Gastrocnemius medialis (tissue), 4 donors: ENCODE results near the gene ATP6V0E2. TPM values are rescaled to one million over a fixed set of nuclear protein-coding genes. Genes with fewer than 3 reads are reported as not detected.

Source experiments
- ATAC-seq, 2 donors: fragments of 150-250 bp; one replicate each; pipeline ENCODE4 v1.9.1; 2016
- DNase-seq, 2 donors: peaks; one replicate each; pipeline ENCODE4 v3.0.0-alpha.2; 2019
- H3K27ac ChIP-seq, 4 donors: fragments of 200-600 bp; sonication (generic); 1 replicate in 1 of 4; 2 replicates in 3 of 4; pipeline ENCODE4 v1.5.1; 2016 to 2018; ENCODE audit warnings: mild to moderate bottlenecking in 2 of 4, moderate library complexity in 1 of 4
- H3K27me3 ChIP-seq, 3 donors: fragments of 200-600 bp; sonication (generic) in 2 of 3; 1 replicate in 1 of 3; 2 replicates in 2 of 3; pipeline versions ENCODE4 v1.5.1 to v1.6.0; 2016 to 2019; ENCODE audit warnings: mild to moderate bottlenecking in 1 of 3, moderate library complexity in 1 of 3
- H3K36me3 ChIP-seq, 2 donors: fragments of 200-600 bp; sonication (generic) in 1 of 2; one replicate each; pipeline ENCODE4 v1.5.1; 2017 to 2018
- H3K4me1 ChIP-seq, 2 donors: fragments of 200-600 bp; sonication (generic) in 1 of 2; one replicate each; pipeline ENCODE4 v1.5.1; 2016 to 2017; ENCODE audit warnings: mild to moderate bottlenecking in 2 of 2
- H3K4me3 ChIP-seq, 4 donors: fragments of 200-600 bp; sonication (generic) in 3 of 4; 1 replicate in 1 of 4; 2 replicates in 3 of 4; pipeline ENCODE4 v1.5.1; 2016 to 2019; ENCODE audit warnings: mild to moderate bottlenecking in 2 of 4
- H3K9me3 ChIP-seq, 3 donors: fragments of 200-600 bp; sonication (generic) in 2 of 3; 1 replicate in 1 of 3; 2 replicates in 2 of 3; pipeline ENCODE4 v1.5.1; 2016 to 2019
- POLR2A ChIP-seq, 2 donors: fragments of 450-650 bp; IDR thresholded peaks; one replicate each; pipeline ENCODE4 v1.6.1; 2017; ENCODE audit warnings: antibody characterized with exemption in 2 of 2, mild to moderate bottlenecking in 2 of 2, moderate library complexity in 2 of 2
- in situ Hi-C, 4 donors: fragments of 200-750 bp; cut with MboI; loops; one replicate each; pipeline versions ENCODE4 v1.15.0 to v1.8.0; 2017; ENCODE audit warnings: low sequenced_read_pairs in 4 of 4
- intact Hi-C: fragments of 100-400 bp; cut with DNase I; formaldehyde crosslinking; loops from one replicate; pipeline ENCODE4 v1.15.1; 2023; ENCODE audit warnings: low total_unique reads
- total RNA-seq, 4 donors: library from RNA; depleted of rRNA; stranded (reverse); fragments of >200 nt; gene quantifications; one replicate each; pipeline versions ENCODE4 v1.1.0 to v1.2.3, GENCODE V29; 2016
- TF ChIP-seq, protein P1 (sequence below), 5 experiments: fragments of 450-650 bp in 3 of 5; fragments of 200-600 bp in 2 of 5; sonication (generic) in 2 of 5; IDR thresholded peaks in 4 of 5; conservative IDR thresholded peaks in 1 of 5; 1 replicate in 4 of 5; 2 replicates in 1 of 5; pipeline ENCODE4 v1.5.1; 2016 to 2019; ENCODE audit warnings: antibody characterized with exemption in 5 of 5, mild to moderate bottlenecking in 3 of 5, moderate library complexity in 3 of 5

Gene ATP6V0E2
- total RNA-seq, 4 donors from 2014 or later = 9.0 to 46.3 (median 12.9) TPM

DNA sequence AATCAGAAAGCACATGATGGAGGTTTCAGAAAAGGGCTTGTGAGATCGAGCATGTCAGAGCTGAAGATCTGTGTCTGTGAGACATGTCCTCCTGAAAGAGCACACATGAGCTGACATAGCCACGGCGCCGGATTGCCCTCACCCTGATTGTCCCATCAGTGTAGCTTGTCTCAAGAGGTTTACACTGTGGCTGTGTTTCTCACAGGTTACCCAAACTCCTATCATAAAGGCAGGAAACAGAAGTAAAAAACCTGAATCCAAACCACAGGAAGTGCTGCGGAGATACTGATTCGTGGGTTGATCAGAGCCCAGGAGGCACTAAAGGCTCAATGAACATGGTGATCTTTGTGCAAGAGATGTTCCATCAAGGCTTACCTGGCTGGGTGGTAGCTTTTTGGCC lies 3.9 kb upstream of the ATP6V0E2 start:
- no peaks in the 10 kb centered on the region for H3K36me3 ChIP-seq
- no peaks in the 10 kb centered on the region for H3K9me3 ChIP-seq
- intact Hi-C loops (loop anchor here (5.0 kb wide), 3 partner anchors 243 to 928 kb away; partner anchors contain the start of gene ZNF775), in situ Hi-C loops (no loop called here)
- no peak for ATAC-seq
- H3K4me1 ChIP-seq = peaks cover 13 to 14% of the 10 kb centered on the region in 2 donors
- DNase-seq = no peak
- no peak overlapping the region for H3K4me3 ChIP-seq
- H3K27ac ChIP-seq = no peak overlapping the region
- no peak for TF ChIP-seq POLR2A (IDR thresholded peaks at IDR 0.05)
- TF ChIP-seq, protein P1, sequence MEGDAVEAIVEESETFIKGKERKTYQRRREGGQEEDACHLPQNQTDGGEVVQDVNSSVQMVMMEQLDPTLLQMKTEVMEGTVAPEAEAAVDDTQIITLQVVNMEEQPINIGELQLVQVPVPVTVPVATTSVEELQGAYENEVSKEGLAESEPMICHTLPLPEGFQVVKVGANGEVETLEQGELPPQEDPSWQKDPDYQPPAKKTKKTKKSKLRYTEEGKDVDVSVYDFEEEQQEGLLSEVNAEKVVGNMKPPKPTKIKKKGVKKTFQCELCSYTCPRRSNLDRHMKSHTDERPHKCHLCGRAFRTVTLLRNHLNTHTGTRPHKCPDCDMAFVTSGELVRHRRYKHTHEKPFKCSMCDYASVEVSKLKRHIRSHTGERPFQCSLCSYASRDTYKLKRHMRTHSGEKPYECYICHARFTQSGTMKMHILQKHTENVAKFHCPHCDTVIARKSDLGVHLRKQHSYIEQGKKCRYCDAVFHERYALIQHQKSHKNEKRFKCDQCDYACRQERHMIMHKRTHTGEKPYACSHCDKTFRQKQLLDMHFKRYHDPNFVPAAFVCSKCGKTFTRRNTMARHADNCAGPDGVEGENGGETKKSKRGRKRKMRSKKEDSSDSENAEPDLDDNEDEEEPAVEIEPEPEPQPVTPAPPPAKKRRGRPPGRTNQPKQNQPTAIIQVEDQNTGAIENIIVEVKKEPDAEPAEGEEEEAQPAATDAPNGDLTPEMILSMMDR (IDR thresholded peaks at IDR 0.05 in 4 of 5, conservative IDR thresholded peaks at IDR 0.05 in 1 of 5) = no peak
- H3K27me3 ChIP-seq = no peaks in the 10 kb centered on the region

DNA sequence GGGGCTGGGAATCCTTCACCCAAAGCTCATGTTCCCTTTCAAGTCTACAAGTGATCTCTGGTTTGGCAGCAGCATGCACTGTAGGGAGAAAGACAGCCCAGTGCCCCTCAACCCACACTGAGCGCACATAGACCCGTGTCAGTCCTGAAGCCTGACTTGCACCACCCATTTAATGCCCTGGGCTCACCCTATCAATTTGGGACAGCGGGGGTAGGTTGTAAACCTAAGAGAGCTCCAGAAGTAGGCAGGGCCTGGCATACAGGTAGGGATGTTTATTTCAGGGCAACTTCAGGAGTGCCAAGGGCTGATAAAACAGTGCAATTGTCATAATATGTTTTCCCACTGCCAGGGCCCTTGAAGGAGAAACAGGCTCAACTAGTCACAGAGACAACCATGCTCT lies 3.5 kb upstream of the ATP6V0E2 start:
- TF ChIP-seq, protein P1 (IDR thresholded peaks at IDR 0.05 in 4 of 5, conservative IDR thresholded peaks at IDR 0.05 in 1 of 5) = no peak
- TF ChIP-seq POLR2A (IDR thresholded peaks at IDR 0.05) = no peak
- Histone ChIP-seq H3K4me3 (no peak overlapping the region), H3K36me3 (no peaks in the 10 kb centered on the region), H3K4me1 (peaks cover 13 to 14% of the 10 kb centered on the region in 2 donors), H3K27me3 (no peaks in the 10 kb centered on the region), H3K27ac (no peak overlapping the region), H3K9me3 (no peaks in the 10 kb centered on the region)
- intact Hi-C loops = loop anchor here (5.0 kb wide), 3 partner anchors 243 to 928 kb away; partner anchors contain the start of gene ZNF775
- in situ Hi-C loops = no loop called here
- ATAC-seq (no peak), DNase-seq (no peak)

DNA sequence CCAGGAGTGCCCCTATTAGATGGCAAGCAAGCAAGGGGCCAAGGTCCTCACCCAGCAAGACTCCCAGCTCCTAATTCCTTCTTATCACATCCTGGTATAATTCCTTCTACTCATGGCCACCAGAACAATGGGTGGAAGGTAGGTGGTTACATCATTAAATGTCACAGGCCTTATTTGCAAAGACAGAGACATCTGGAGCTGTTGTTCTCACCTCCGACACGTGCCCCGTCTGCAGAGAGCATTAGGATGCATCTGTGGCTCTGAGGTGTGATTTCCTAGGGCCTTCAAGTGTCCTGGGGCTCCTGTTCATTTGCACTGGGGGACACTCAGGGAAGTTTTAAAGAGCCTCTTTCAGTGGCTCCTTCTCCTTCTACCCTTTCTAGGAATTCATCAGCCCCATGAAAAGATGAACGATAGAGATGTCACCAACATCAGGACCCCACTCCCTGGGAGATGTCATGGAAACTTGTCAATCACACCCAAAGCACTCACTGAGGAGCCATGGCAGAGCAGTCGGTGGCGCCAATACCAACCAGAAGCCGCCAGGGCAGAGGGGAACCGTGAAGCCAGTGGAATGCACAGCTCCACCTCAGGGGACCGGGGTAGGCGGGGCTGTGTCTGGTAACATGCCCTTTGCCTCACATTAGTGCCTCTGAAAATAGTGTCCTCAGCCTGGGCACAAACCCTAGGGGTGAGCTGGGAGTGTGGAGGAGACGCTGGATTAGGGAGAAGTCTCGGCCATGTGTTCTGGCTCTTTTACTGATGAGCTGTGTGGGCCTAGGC lies 2.9 kb upstream of the ATP6V0E2 start:
- no peak for ATAC-seq
- Histone ChIP-seq H3K4me1 (peaks cover 13 to 14% of the 10 kb centered on the region in 2 donors), H3K27ac (no peak overlapping the region), H3K27me3 (no peaks in the 10 kb centered on the region), H3K4me3 (no peak overlapping the region), H3K9me3 (no peaks in the 10 kb centered on the region), H3K36me3 (no peaks in the 10 kb centered on the region)
- no peak for DNase-seq
- in situ Hi-C loops = no loop called here
- intact Hi-C loops = loop anchor here (5.0 kb wide), 3 partner anchors 244 to 929 kb away; partner anchors contain the start of gene ZNF775
- TF ChIP-seq, protein P1 (IDR thresholded peaks at IDR 0.05 in 4 of 5, conservative IDR thresholded peaks at IDR 0.05 in 1 of 5) = no peak
- TF ChIP-seq POLR2A (IDR thresholded peaks at IDR 0.05) = no peak

DNA sequence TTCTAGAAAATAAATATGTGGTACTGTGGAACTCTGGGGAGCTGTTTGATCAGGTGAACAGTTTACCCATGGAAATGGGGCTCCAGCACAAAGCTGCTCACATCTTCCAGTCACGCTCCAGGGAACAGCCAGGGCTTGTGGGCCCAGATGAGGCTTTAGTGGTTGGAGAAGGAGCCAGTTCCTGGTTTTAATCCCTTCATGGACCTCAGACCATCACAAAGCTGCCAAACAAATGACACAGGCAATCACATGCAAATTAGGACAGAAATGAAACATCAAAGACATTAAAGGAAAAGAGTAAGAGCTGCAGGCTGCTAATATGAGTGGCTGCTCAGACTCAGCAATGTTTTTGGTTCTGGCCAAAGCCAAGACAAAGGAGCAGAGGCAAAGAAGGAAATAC lies 2.2 kb upstream of the ATP6V0E2 start:
- H3K9me3 ChIP-seq = no peaks in the 10 kb centered on the region
- intact Hi-C loops (loop anchor here (5.0 kb wide), 3 partner anchors 244 to 929 kb away; partner anchors contain the start of gene ZNF775), in situ Hi-C loops (no loop called here)
- H3K27ac ChIP-seq = no peak overlapping the region
- no peaks in the 10 kb centered on the region for H3K36me3 ChIP-seq
- DNase-seq = no peak
- TF ChIP-seq POLR2A (IDR thresholded peaks at IDR 0.05) = no peak
- TF ChIP-seq, protein P1 (IDR thresholded peaks at IDR 0.05 in 4 of 5, conservative IDR thresholded peaks at IDR 0.05 in 1 of 5) = no peak
- no peak for ATAC-seq
- peaks cover 13 to 14% of the 10 kb centered on the region in 2 donors for H3K4me1 ChIP-seq
- H3K27me3 ChIP-seq = no peaks in the 10 kb centered on the region
- no peak overlapping the region for H3K4me3 ChIP-seq
